ENCODE data around the gene FNDC11. TPM values are rescaled to one million over a fixed set of nuclear protein-coding genes. Genes with fewer than 3 reads are reported as not detected.

Gene FNDC11
- total RNA-seq, 1 experiment from 2014 or later = 2.5 TPM

DNA sequence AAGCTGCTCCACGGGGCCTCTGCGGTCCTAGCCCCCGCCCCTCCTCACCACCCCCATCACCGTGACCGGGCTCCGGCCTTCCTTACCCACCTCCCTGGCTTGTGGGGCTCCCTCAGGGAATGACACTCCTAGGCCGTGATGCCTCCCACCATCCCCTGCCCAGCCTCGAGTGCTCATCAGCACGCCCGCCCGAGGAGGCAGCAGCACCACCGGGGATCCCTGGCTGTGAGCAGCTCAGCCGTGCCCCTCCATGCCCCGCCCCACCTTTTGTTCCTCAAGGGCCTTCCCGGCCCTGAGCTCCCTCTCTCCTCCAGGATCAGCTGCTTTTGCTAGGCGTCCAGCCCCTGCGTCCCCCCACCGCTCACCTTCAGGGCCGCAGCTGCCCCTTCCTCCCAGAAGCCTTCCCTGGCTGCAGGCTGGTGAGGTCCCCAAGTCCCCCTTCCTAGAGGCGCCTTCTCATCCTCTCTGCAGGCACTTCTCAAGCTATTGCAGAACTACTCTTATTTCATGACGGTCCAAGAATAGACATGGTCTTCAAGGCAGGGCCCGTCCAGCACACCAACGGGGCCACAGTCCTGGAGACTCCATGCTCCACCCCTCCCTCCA lies 3.0 kb downstream of the FNDC11 start:
- peak overlapping the region; percentile 5 to 91 (median 79); a peak in 4 of 7 replicates for H3K27ac Mint-ChIP-seq
- no peak overlapping the region for H2BK120ac ChIP-seq (ENCODE audit: low read depth, low read length, poor library complexity, severe bottlenecking)
- no peak overlapping the region for H3K56ac ChIP-seq (ENCODE audit: insufficient read length, low read depth, low read length)
- peaks cover 9% of the 10 kb centered on the region for H3K23me2 ChIP-seq (ENCODE audit: insufficient read length, low read depth, low read length, poor library complexity, severe bottlenecking)
- no peaks in the 10 kb centered on the region for H3K27me3 ChIP-seq (ENCODE audit: insufficient read depth, low read length)
- no peak for DNase-seq
- TF ChIP-seq, protein P1, sequence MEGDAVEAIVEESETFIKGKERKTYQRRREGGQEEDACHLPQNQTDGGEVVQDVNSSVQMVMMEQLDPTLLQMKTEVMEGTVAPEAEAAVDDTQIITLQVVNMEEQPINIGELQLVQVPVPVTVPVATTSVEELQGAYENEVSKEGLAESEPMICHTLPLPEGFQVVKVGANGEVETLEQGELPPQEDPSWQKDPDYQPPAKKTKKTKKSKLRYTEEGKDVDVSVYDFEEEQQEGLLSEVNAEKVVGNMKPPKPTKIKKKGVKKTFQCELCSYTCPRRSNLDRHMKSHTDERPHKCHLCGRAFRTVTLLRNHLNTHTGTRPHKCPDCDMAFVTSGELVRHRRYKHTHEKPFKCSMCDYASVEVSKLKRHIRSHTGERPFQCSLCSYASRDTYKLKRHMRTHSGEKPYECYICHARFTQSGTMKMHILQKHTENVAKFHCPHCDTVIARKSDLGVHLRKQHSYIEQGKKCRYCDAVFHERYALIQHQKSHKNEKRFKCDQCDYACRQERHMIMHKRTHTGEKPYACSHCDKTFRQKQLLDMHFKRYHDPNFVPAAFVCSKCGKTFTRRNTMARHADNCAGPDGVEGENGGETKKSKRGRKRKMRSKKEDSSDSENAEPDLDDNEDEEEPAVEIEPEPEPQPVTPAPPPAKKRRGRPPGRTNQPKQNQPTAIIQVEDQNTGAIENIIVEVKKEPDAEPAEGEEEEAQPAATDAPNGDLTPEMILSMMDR (conservative IDR thresholded peaks at IDR 0.05) = no peak
- H3K4me1 Mint-ChIP-seq = peaks cover 14 to 17% of the 10 kb centered on the region in 2 experiments
- H3K18ac ChIP-seq (ENCODE audit: insufficient read length, low read depth, low read length) = no peak overlapping the region
- no peak overlapping the region for H3K9ac ChIP-seq (ENCODE audit: extremely low read depth, insufficient read length, low read length)
- no peak overlapping the region for H4K5ac ChIP-seq (ENCODE audit: insufficient read length, low read depth, low read length)
- H2BK20ac ChIP-seq (ENCODE audit: low read depth, low read length, poor library complexity, severe bottlenecking) = no peak overlapping the region
- H3T11ph ChIP-seq (ENCODE audit: low read length) = no peak overlapping the region
- no peaks in the 10 kb centered on the region for H3K79me1 ChIP-seq (ENCODE audit: insufficient read depth, low read depth, low read length, poor library complexity, severe bottlenecking)
- H3K4me3 Mint-ChIP-seq = no peak overlapping the region; a peak in 1 of 5 replicates
- H3K4ac ChIP-seq (ENCODE audit: low read depth, low read length) = no peak overlapping the region
- no peak overlapping the region for H3K27ac ChIP-seq (ENCODE audit: insufficient read length, low read depth, low read length)
- no peak overlapping the region for H2AFZ ChIP-seq (ENCODE audit: low read length)
- H3K14ac ChIP-seq (ENCODE audit: insufficient read depth, low read length) = no peak overlapping the region
- H4K20me1 ChIP-seq (ENCODE audit: control insufficient read depth, insufficient read depth, insufficient read length) = no peaks in the 10 kb centered on the region
- no peak overlapping the region for H4K8ac ChIP-seq (replicated peaks; ENCODE audit: insufficient read length, low read depth, low read length)
- no peak overlapping the region for H3K4me2 ChIP-seq (ENCODE audit: insufficient read depth, insufficient read length, low read length)
- no peaks in the 10 kb centered on the region for H3K79me2 ChIP-seq (ENCODE audit: insufficient read depth, low read length)
- no peak overlapping the region for H2BK12ac ChIP-seq (ENCODE audit: insufficient read length, low read depth, low read length)
- H2AK5ac ChIP-seq (ENCODE audit: insufficient read length, low read length) = no peak overlapping the region
- H3K27me3 Mint-ChIP-seq (ENCODE audit: low read depth) = no peaks in the 10 kb centered on the region; the same call in 1 of the 2 replicates
- H3K4me1 ChIP-seq (ENCODE audit: insufficient read depth, low read length) = 0 out of 2 replicates have a peak, but pooled peaks cover 2% of the 10 kb centered on the region
- no peak overlapping the region for H4K91ac ChIP-seq (ENCODE audit: insufficient read length, low read depth, low read length)
- H3K36me3 Mint-ChIP-seq (ENCODE audit: insufficient read depth in 1 of 3, low read depth in 3 of 3) = peaks cover 3 to 12% (median 11%) of the 10 kb centered on the region in 3 experiments; a peak in 6 of 7 replicates
- H3K23ac ChIP-seq (ENCODE audit: insufficient read length, low read depth, low read length) = no peak overlapping the region
- no peaks in the 10 kb centered on the region for H3K9me3 Mint-ChIP-seq
- H3K9me3 ChIP-seq (ENCODE audit: control insufficient read depth, low read depth, low read length) = no peaks in the 10 kb centered on the region
- H2BK15ac ChIP-seq (ENCODE audit: low read depth, low read length) = no peak overlapping the region
- no CpG with 5 or more reads among the region's 23 CpGs for WGBS (ENCODE audit: extremely low coverage, insufficient read length, low lambda C conversion rate)
- H2BK5ac ChIP-seq (ENCODE audit: insufficient read length, low read length) = no peak overlapping the region
